DOHH2 (cell line): ENCODE measurements around the gene MID1.

Experiments
- H3F3A ChIP-seq: fragments of 200-600 bp; sonication (generic), shearing (Covaris generic); 2 replicates; pipeline ENCODE4 v1.6.0; 2016; ENCODE audit warnings: antibody characterized with exemption, mild to moderate bottlenecking; ENCODE audit not compliant: control insufficient read depth, insufficient read depth
- H3K27ac ChIP-seq: fragments of 200-600 bp; sonication (generic); 2 replicates; pipeline ENCODE4 v1.5.1; 2014; ENCODE audit warnings: low read depth, mild to moderate bottlenecking, low read length, moderate library complexity
- H3K27me3 ChIP-seq: fragments of 200-600 bp; sonication (generic); 2 replicates; pipeline ENCODE4 v1.6.1; 2014; ENCODE audit warnings: mild to moderate bottlenecking, low read length, mixed read lengths; ENCODE audit not compliant: control insufficient read depth
- H3K36me3 ChIP-seq: fragments of 200-600 bp; sonication (generic); 2 replicates; pipeline ENCODE4 v1.6.1; 2014; ENCODE audit warnings: mild to moderate bottlenecking, low read length, moderate library complexity, mixed read lengths; ENCODE audit not compliant: control insufficient read depth
- H3K4me1 ChIP-seq: fragments of 200-600 bp; sonication (generic); 2 replicates; pipeline ENCODE4 v1.6.1; 2014; ENCODE audit warnings: mild to moderate bottlenecking, low read length, mixed read lengths; ENCODE audit not compliant: control insufficient read depth
- H3K4me2 ChIP-seq: fragments of 200-600 bp; sonication (generic); 2 replicates; pipeline ENCODE4 v1.6.0; 2014; ENCODE audit warnings: mild to moderate bottlenecking, low read length, moderate library complexity
- H3K4me3 ChIP-seq: fragments of 200-600 bp; sonication (generic); 2 replicates; pipeline ENCODE4 v1.5.1; 2014; ENCODE audit warnings: mild to moderate bottlenecking, low read length, mixed read lengths
- H3K79me2 ChIP-seq: fragments of 200-600 bp; sonication (generic); 2 replicates; pipeline ENCODE4 v1.6.1; 2014; ENCODE audit warnings: mild to moderate bottlenecking, low read length, mixed read lengths; ENCODE audit not compliant: control insufficient read depth
- H3K9me2 ChIP-seq: fragments of 200-600 bp; sonication (generic); replicated peaks from 2 replicates; pipeline ENCODE4 v1.6.1; 2014; ENCODE audit warnings: mild to moderate bottlenecking, low read length, mixed read lengths; ENCODE audit not compliant: control insufficient read depth
- H3K9me3 ChIP-seq: fragments of 200-600 bp; sonication (generic); 2 replicates; pipeline ENCODE4 v1.6.1; 2014; ENCODE audit warnings: antibody characterized with exemption, low read length, mixed read lengths; ENCODE audit not compliant: control insufficient read depth, insufficient read depth
- H4K20me1 ChIP-seq: fragments of 200-600 bp; sonication (generic); 2 replicates; pipeline ENCODE4 v1.6.0; 2014; ENCODE audit warnings: low read depth, mild to moderate bottlenecking, antibody characterized with exemption, low read length, moderate library complexity; ENCODE audit not compliant: control insufficient read depth, insufficient read depth
- EZH2phosphoT487 ChIP-seq: fragments of 200-600 bp; sonication (generic); IDR thresholded peaks from 2 replicates; pipeline ENCODE4 v1.6.1; 2017; ENCODE audit warnings: borderline replicate concordance, mild to moderate bottlenecking, antibody characterized with exemption, low read length, moderate library complexity, mixed read lengths
- TF ChIP-seq, protein P1 (sequence below): fragments of 200-600 bp; sonication (generic); IDR thresholded peaks from one replicate; pipeline ENCODE4 v1.5.1; 2014; ENCODE audit warnings: antibody characterized with exemption, mild to moderate bottlenecking, low read depth, low read length; ENCODE audit not compliant: poor library complexity, severe bottlenecking

The MID1 gene

DNA sequence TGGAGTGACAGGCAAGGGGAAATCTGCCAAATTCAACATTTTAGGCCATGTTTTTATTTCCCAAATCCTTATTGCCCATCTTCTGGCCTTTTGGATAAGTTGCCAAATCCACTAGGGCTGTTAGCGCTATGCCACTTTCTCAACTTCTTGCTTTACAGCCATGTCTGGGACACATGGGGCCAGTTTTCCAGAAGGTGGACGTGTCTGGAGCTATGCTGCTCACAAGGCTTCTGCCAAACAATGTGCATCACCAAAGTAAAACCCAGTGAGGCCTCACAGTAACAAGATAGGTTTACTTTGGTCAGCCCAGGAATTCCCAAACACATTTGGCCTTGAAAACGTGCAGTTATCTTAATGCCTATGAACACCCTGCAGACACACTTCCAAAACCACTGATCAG, 142.9 kb downstream of the MID1 start:
- no peaks in the 10 kb centered on the region for H3K27me3 ChIP-seq
- no peaks in the 10 kb centered on the region for H4K20me1 ChIP-seq
- no peak overlapping the region for H3K4me2 ChIP-seq
- no peaks in the 10 kb centered on the region for H3K9me3 ChIP-seq
- no peaks in the 10 kb centered on the region for H3K79me2 ChIP-seq
- H3K4me1 ChIP-seq, result no peaks in the 10 kb centered on the region
- no peaks in the 10 kb centered on the region for H3F3A ChIP-seq
- no peak overlapping the region for H3K4me3 ChIP-seq
- H3K9me2 ChIP-seq, result no peaks in the 10 kb centered on the region
- H3K27ac ChIP-seq, result no peak overlapping the region
- no peaks in the 10 kb centered on the region for H3K36me3 ChIP-seq
- TF ChIP-seq, protein P1, sequence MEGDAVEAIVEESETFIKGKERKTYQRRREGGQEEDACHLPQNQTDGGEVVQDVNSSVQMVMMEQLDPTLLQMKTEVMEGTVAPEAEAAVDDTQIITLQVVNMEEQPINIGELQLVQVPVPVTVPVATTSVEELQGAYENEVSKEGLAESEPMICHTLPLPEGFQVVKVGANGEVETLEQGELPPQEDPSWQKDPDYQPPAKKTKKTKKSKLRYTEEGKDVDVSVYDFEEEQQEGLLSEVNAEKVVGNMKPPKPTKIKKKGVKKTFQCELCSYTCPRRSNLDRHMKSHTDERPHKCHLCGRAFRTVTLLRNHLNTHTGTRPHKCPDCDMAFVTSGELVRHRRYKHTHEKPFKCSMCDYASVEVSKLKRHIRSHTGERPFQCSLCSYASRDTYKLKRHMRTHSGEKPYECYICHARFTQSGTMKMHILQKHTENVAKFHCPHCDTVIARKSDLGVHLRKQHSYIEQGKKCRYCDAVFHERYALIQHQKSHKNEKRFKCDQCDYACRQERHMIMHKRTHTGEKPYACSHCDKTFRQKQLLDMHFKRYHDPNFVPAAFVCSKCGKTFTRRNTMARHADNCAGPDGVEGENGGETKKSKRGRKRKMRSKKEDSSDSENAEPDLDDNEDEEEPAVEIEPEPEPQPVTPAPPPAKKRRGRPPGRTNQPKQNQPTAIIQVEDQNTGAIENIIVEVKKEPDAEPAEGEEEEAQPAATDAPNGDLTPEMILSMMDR, result no peak
- TF ChIP-seq EZH2phosphoT487, result no peak

DNA sequence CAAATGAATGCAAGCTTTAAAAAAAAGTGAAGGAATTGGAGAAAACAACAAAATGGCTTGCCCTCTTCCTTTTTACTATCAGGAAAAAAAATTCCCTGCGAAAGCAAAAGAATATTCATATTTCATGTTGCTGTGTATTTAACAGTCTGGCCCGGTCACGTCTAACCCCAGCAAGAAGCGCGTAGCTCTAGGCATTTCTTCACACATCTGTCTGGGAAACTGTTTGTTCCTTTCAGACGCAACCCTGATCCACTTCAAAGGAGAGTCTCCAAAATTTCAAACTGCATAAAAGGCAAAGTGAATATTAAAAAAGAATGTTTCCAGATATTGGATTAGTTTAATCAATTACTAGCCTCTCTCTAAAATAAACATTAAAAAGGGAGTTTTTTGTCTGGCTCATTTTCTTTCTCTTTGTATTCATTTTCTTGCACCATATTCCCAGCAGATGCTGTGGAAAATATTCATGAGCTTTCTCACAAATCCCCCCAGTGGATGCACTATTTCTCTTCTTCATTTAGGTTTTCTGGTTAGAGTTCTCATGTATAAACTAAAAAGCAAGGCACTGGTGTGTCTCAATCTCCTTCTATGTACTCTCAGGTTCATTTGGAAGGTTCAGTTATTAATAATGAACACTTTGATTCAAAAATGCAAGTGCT, 145.3 kb downstream of the MID1 start:
- no peaks in the 10 kb centered on the region for H3K4me1 ChIP-seq
- no peaks in the 10 kb centered on the region for H4K20me1 ChIP-seq
- no peaks in the 10 kb centered on the region for H3K27me3 ChIP-seq
- no peaks in the 10 kb centered on the region for H3K9me2 ChIP-seq
- TF ChIP-seq, protein P1, result no peak
- TF ChIP-seq EZH2phosphoT487, result no peak
- no peaks in the 10 kb centered on the region for H3K79me2 ChIP-seq
- H3F3A ChIP-seq, result no peaks in the 10 kb centered on the region
- no peak overlapping the region for H3K27ac ChIP-seq
- no peak overlapping the region for H3K4me3 ChIP-seq
- H3K9me3 ChIP-seq, result no peaks in the 10 kb centered on the region
- H3K4me2 ChIP-seq, result no peak overlapping the region
- H3K36me3 ChIP-seq, result no peaks in the 10 kb centered on the region

DNA sequence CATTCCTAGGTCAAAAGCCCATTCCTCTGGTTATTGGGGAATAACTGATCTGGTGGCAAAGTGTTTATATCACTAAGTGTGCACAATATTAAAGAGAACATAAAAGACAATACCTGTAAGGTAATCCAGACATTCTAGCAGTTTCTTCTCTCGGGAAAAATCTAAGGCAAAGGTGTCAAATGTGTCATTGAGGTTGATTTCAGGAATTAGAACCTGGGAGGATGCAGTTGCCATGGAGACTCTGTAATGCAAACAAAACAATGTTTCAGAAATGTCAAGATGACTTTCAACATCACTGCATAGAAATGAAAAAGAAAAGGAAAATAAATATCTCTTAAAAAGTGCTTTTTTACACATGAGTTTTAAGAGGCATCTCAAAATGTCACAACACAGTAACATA, 145.9 kb downstream of the MID1 start:
- H3K79me2 ChIP-seq, result no peaks in the 10 kb centered on the region
- no peak for TF ChIP-seq EZH2phosphoT487
- TF ChIP-seq, protein P1, result no peak
- no peak overlapping the region for H3K4me3 ChIP-seq
- H3K36me3 ChIP-seq, result no peaks in the 10 kb centered on the region
- H3K27me3 ChIP-seq, result no peaks in the 10 kb centered on the region
- H3K9me2 ChIP-seq, result no peaks in the 10 kb centered on the region
- H3K4me2 ChIP-seq, result no peak overlapping the region
- H3K9me3 ChIP-seq, result no peaks in the 10 kb centered on the region
- no peaks in the 10 kb centered on the region for H3K4me1 ChIP-seq
- H3F3A ChIP-seq, result no peaks in the 10 kb centered on the region
- H3K27ac ChIP-seq, result no peak overlapping the region
- no peaks in the 10 kb centered on the region for H4K20me1 ChIP-seq
